NCI-H1694 (cell line): ENCODE data around the gene RAPSN.

Source experiments
- DNase-seq: peaks from one replicate; lab custom pipeline; 2025; lab: John Stamatoyannopoulos, UW

The RAPSN gene

DNA sequence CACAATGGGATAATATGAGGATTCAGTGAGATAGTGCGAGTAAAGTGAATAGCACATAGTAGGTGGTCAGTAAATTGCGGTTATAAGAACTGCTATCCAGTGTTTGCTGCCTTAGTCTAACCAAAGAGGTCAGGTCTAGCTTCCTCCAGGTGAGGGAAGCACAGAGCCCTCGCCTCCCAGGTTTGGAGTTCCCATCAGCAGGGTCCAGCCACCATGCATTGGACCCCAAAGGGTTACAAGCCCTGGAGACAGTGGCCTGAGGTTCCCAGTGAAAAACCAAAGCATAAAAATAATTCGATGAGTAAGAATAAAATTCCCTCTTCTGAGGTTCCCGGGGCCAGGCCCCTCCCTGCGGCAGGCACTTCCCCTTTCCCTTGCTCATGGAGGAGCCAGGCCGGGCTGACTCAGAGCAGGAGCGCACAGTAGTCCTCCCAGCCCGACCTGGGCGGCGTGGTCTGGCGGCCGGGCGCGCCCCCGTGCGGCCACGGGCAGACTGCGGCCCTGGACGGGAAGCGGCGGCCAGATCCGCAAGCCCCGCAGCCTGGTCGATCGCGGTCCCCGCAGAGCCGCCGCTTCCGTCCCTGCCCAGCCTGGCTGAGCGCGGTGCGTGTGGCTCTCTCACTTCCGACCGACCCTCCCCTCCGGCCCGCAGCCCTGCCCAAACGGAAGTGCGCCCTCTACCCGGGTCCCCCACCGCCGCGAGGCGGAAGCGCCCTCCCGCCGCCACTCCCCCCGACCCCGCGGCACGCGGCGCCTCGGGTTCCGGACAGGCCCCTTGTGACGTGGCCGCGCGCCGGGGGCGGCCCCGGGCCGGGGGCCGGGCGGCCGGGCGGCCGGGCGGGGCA, 41.0 kb downstream of the RAPSN start, which contains the start of gene SLC39A13:
TSS of gene SLC39A13 (plus strand) at position 845 of the 845 bp plus-strand sequence. CDS start 1,505 bp downstream, outside the sequence.
- peak; percentile 57 for DNase-seq

DNA sequence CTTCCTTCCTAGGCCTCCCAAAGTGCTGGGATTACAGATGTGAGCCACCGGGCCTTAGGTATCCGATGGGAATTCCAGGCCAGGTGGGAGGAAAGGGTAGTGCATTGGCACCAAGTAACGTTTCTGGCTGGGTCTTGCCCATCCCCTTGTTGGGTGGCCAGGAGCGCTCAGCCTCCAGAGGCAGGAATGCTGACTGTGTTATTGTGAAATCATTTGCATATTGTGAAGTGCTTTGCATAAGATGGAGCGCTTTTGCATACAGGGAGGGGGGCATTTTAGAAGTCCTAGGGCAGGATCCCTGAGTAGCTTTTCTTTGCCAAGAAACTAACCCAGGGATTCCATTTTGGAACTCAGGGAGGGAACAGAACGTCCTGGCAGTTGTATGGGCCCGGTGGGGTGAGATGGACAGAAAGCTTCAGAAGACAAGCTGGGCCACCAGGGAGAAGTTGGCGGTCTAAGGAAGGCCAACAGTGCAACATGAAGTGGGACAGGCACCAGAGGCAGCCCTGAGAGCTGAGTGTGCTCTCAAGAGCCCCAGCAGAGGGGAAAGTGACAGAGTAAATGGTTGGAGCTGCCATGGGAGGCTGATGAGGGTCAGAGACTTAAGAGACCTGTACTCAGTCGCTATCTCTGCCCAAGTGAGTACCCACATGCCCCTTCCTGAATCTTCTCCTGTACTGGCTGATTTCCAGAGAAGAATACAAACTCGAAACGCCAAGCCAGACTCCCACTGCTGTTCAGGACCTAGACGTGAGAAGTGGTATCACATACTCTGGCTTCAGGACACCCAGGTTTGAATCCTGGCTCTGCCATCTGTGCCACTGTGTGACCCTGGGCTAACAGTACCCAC, 41.8 kb downstream of the RAPSN start:
- no peak for DNase-seq

DNA sequence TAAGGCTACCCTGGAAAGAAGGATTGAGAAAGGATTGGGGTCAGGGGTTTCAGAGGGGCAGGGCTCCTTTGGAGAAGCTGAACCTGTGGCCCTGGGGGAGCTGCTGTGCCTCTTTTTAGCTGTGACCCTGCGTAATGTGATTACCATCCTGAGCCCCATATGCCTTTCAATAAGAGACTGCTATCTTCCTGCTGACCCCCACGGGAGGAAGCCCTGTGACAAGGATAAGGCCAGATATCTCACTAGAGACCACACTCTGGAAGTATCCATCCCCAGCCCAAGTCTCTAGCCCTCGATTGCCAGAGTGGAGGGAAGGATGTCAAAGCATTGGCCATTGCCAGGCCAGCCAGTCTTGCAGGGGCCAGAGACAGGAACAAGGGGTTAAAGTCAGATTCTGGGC, 45.4 kb downstream of the RAPSN start:
- no peak for DNase-seq

DNA sequence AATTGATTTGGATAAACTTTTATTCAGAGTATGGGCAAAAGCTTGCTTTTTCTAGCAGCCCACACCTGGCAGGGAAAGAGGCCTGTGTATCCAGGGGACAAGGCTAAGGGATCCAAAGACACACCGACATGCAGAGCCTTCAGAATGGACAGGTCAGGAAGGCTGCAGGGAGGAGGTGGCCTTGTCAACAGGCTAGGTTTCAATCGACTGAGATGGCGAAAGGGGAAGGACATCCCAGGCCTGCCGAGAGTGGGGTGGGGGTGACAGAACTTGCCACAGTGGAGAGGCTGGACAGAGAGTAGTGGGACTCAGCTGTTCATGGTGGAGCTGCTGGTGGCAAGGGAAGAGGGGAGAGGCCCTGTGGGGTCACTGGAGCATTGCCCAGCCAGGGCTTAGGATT, 45.8 kb downstream of the RAPSN start:
- DNase-seq: no peak

DNA sequence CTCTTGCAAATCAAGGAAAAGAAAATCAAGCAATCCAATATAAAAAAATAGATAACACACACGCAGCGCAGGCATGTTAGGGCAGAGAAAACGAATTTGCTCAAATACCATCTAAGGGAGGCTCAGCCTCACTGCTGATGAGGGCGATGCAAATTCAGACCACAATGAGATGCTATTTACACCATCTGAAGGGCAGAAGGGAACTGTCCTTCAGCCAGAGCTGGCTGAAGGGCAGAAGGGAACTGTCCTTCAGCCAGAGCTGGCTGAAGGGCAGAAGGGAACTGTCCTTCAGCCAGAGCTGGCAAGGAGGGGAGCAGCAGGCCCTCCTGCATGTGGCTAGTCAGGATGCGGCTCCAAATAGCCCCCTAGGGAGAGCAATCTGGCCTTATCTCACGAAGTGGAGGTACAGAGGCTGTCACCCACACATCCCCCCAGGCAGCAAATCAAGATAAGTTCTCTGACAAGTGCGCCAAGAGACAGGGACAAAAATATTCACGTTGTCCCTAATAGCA, 48.1 kb downstream of the RAPSN start:
- no peak for DNase-seq

DNA sequence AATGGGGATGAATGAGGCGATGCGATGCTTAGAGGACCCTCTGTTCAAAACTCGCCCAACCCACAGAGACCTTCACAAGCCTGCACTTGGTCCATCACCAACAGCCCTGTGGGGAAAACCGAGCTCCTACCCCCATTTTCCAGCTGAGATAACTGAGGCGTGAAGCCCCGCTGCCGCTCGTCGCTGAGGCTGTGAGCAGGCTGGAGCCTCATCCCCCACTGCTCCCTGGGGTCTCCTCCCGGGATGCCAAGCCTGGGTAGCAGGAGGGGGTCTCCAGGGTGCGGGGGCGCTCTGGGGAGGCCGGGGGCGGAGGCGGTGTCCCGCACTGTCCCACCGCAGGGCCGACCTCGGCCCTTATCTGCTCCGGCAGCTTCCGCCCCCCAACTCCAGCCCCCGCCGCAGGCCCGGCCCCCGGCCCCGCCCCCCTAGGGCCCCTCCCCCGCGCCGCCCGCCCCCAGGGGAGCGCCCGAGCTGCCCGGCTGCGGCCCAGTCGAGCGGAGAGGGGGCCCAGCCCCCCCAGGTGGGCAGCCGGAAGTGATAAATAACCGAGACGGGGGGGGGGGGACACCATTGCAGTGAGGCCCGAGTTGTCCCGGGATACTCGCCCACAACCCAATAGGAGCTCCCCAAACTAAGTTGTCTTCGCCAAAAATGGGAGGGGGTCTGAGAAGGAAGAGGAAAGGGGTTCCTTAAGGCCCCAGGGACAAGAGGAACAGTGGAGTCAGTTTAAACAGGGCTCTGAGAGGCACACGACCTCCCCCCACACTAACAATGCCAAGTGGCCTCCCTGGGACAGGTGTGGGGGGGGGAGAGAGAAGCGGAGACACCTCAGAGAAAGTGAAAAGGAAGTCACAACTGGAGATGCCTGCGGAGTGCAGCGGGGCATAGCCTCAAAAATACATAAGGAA, 48.8 kb downstream of the RAPSN start:
- no peak for DNase-seq

DNA sequence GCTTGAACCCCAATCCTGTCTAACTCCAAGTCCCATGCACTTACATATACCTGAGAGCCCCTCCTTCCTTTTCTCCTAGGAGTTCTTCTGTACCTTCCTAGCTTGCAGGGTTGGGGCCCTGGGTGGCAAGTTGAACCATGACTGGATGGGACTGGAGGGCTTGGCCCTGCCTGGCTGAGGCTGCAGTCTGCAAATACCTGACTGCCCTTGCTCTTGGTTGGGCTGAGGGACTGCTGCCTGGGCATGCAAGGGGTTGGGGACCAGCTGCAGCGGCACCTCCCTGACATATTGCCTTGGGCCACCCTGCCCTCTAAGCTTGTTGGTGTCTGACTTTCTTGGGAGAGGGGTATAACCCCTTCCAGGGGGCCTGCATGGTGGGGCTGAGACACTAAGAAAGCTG, 50.4 kb downstream of the RAPSN start:
- DNase-seq: no peak

DNA sequence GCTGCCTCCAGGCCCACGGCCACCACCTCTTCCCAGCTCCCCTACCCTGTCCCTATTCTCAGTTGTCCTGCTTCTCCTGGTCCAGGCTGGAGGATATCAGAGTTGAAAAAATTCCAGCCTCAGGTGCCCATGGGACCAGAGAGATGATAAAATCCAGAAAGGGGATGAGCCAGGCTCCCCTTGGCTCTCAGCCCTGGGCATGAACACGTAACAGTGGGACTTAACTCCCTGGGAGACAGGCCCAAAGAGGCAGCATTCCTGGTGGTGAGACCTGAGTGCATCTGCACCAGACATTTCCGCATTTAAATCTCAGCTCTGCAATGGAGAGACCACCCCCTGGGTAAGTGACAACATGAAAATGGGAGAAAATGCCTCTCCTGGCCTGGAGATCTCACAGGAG, 50.9 kb downstream of the RAPSN start:
- no peak for DNase-seq

DNA sequence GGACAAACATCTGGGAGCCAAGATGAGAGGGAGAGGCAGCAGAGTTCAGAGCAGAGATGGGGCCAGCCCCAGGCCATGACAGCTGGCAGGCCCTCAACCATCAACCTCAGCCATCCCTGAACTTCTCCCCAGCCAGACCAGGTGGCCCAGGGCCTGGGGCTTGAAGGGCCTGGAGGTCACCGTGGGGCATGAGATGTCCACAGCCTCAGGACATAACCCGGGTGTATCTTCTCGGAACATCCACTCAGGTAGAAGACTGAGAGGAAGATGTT, 53.0 kb downstream of the RAPSN start:
- no peak for DNase-seq

DNA sequence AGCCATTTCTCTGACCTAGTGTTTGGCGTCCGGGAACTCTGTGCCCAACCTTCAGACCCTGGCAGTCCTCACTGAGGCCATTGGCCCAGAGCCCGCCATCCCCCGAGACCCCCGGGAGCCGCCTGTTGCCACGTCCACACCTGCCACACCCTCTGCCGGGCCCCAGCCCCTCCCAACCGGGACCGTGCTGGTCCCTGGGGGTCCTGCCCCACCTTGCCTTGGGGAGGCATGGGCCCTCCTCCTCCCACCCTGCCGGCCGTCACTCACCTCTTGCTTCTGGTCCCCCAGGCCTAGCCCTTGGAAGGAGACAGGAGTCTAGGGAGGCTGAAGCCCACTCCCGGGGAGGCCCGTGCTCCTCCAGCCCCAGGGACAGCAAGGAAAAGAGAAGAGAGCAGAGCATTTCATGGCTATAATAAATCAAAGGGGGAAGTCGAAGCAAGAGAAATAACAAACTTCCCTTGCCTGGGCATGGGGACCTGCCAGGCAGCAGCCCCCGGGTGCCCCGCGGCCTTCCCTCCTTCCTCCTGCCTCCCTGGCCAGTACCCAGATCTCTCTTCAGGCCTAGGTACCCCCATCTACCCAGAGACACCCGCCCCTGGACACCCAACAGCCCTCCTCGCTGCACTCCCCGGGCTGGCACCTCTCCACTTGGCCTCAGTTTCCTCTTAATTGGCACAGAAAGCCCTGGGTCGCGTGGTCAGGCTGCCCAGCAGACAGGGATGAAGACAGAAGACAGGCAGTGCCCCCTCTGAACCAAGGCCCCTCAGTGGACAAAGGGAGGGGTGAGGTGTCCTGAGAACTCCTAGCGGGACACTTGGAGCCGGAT, 53.5 kb downstream of the RAPSN start:
- no peak for DNase-seq

DNA sequence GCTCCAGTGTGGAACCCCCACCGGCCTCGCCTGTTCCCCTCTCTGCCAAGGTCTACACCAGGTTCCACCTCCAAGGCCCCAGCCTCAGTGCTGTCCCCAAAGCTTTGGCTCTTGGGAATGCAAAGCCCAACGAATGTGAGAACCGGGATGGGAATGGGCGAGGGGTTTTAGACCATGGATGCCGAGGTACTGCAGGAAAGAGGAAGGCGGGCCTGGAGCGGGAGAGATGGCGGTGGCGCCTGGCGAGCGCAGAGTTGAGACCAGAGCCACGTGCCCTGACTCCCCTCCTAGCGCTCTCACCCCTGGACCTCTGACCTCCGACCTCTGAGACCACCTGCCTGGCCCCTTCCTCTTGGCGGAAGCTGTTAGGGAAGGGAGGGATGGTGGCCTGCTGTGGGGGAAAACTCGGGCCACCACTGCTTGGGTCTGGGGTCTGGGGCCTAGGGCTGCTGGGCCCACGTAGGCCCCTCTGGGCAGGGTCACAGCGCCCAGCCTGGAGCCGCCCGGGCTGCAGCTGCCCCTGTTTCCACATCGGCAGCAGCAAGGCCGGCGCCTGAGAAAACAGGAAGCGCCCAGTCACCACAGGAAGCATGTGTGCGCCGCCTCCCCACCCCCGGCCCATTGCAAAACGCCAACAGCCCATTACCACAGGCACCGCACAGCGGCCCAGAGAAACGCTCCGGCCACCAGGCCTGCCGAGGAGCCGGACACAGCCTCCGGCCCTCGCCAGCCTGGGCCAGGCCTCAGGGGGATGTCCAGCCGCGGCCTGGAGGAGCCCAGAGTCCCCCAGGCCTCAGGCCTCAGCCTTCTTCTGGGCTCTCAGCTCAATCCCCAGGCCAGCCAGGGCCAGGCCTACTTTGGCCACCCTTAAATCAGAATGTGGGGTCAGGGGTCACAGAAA, 54.4 kb downstream of the RAPSN start:
- DNase-seq: no peak

DNA sequence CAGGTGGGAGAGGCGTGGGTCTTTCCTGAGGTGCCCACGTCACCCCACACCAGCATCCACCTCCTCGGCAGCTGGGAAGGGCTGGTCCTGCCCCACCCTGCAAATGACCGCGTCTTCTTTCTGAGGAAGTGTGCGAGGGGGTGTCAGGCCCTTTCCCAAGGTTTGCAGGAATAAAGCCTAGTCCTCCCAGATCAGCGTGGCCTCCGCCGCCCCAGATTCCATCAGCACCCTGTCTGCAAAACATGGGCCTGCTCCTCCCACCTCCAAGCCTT, 55.0 kb downstream of the RAPSN start:
- DNase-seq: no peak

DNA sequence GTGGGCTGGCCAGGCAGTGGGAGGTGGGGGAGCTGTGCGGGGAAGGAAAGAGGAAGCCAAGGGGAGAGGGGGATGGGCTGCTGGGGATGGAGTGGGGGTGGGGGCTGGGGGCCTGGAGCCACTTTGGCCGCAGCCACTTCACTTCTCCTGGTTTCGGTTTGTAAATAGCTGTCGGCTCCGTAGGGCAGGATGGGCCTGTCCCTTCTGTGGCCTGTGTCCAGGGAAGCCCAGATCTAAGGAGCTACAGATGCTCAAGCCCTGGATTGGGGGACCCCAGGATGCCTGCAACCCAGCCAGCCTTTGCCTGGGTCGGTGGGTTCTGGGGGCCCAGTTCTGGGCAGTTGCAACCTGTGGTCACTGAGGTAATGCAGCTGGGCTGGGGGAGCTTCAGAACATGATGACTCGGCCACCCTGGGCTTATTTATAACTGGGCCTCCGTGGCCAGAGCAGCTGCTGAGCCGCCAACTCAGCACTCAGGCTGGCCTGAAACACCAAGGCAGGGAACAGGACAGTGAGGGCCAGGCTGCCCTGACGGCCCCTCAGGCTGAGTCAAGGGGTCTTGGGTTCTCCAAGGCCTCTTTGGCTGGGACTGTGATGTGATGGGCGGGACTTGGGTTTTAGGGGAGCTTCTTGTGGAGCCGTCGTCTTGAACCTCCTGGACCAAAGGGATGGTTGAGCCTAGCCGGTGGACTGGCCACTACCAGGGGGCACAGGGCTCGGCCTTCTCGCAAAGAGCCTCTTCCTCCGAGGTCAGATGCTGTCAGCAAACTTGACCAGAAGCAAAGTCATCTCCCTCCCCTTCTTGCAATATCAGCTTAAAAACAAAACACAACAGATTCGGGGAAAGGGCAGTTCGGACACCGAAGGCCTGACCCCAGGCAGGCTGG, 55.5 kb downstream of the RAPSN start:
- no peak for DNase-seq

DNA sequence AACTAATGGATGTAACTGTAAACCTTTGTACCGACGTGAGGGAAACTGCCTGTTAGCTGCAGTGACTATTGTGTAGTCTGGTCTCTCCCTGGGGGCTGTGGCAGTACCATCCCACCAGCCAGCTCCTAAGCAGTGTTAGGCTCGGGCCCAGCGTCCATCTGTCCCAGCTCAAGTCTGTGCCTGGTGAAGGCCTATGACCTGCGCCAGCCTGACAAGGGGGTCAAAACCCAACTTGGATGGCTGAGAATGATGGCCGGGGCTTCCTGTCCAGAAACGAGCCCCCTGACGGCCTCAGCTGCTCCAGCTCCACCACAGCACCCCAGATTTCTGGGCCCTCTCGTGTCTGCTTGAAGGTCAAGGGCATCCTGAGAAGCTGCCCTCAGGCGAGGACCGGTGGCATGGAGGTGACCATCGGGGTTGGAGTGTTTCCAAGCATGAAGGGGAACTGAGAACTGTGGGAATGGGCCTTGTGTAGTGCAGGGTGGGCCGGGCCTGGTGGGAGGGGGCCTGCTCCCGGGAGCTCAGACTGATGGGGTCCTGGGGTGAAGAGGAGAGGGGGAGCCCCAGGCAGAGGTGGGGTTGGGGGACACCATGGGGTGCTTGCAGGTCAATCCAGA, 56.3 kb downstream of the RAPSN start:
- DNase-seq: no peak

DNA sequence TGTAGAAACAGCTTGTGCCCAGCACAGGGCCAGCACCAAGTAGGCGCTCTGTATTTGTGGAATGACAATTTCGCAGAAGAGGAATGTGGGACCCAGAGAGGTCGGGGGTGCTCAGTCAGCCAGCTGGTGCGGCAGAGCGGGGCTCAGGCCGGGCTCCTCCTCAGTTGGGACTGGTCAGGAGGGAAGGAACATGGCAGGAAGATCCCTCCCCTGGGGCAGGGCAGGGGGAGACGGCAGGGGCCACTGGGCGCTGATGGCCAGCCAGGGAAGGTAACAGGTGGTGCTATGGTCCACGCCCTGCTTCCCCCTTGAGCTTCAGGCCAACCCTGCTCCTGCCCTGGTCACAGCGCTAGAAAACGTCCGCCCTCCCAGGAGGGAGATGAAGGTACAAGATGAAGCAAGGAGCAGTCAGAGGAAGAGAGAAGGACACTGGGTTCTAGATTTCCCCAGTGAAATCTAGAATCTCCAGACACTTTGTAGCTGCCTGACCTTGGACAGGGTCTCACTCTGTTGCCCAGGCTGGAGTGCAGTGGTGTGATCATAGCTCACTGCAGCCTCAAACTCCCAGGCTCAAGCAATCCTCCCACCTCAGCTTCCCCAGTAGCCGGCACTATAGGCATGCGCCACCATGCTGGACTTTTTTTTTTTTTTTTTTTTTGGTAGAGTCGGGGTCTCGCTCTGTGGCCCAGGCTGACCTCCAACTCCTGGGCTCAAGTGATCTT, 57.1 kb downstream of the RAPSN start:
- no peak for DNase-seq

DNA sequence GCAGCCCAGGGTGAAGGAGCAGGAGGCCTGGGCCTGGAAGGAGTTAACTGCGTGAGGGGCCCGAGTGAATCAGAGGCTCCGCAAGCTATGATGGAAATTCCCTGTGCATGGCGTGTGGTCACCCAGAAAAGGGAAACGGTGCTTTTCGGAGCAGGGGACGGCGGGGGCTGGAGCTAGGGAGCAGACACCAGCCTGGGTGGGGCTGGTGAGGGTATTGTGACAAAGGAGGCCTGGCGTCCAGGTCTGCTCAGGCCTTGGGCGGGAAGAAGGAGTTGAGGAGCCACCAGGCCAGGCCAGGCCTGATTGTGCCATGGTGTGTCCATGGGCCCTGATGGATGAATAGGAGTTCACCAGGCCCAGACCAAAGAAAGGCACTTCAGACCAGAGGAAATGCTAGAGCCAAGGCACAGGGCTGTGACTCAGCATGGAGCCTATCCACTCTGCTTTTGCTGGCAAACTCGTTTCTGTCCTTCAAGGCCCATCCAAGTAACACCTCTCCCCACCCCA, 57.8 kb downstream of the RAPSN start:
- DNase-seq: no peak

DNA sequence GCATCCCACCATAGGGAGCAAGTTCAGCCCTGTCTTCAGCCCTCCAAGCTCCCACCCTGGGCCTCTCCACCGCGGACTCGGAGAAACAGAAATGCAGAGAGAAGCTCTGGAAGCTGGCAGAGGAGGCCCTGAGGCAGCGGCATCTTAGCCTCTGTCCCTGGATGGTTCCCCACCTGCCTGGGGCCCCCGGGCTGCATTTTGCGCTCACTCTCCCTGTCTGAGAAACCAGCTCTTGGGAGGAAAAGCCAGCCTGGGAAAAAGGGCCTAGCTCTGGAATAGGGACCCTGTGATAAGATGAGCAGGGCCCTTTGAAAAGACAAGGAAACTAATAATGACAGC, 58.5 kb downstream of the RAPSN start:
- no peak for DNase-seq
